SKM-1 (cell line): ENCODE data around the gene CMTM7.
"Not testable (repeated sequence)": the region's sequence is repeated elsewhere in the genome, so short reads cannot be mapped to it uniquely, and the experiment has no call there.

Experiments used
- DNase-seq: peaks from one replicate; lab custom pipeline; 2025; ENCODE audit not compliant: unreplicated experiment; lab: John Stamatoyannopoulos, UW

The CMTM7 gene

GRCh38 chr3:32435911-32436815 lies 44.5 kb downstream of the CMTM7 start:
- DNase-seq, result no peak

GRCh38 chr3:32436816-32437189 lies 45.1 kb downstream of the CMTM7 start:
- no peak for DNase-seq

- no peak for DNase-seq
Measured at GRCh38 chr3:32437896-32438295, 46.2 kb downstream of the CMTM7 start.

GRCh38 chr3:32438596-32439344 lies 47.1 kb downstream of the CMTM7 start:
- DNase-seq, result no peak

- DNase-seq, result not testable (repeated sequence)
Measured at GRCh38 chr3:32439421-32439820, 47.8 kb downstream of the CMTM7 start.

- no peak for DNase-seq
Measured at GRCh38 chr3:32440611-32441350, 49.1 kb downstream of the CMTM7 start.

GRCh38 chr3:32442766-32443165 lies 51.1 kb downstream of the CMTM7 start:
- DNase-seq, result no peak

- DNase-seq, result no peak
Measured at GRCh38 chr3:32443478-32443877, 51.8 kb downstream of the CMTM7 start.

GRCh38 chr3:32447865-32448400 lies 56.3 kb downstream of the CMTM7 start:
- DNase-seq, result no peak

- no peak for DNase-seq
Measured at GRCh38 chr3:32448686-32449474, 57.2 kb downstream of the CMTM7 start.

- no peak for DNase-seq
Measured at GRCh38 chr3:32449691-32450090, 58.0 kb downstream of the CMTM7 start.

- DNase-seq, result no peak
Measured at GRCh38 chr3:32450426-32450825, 58.8 kb downstream of the CMTM7 start.

- no peak for DNase-seq
Measured at GRCh38 chr3:32450992-32451659, 59.5 kb downstream of the CMTM7 start.

- no peak for DNase-seq
Measured at GRCh38 chr3:32452009-32452408, 60.4 kb downstream of the CMTM7 start.

GRCh38 chr3:32453346-32453745 lies 61.7 kb downstream of the CMTM7 start:
- no peak for DNase-seq

- DNase-seq, result no peak
Measured at GRCh38 chr3:32454111-32454510, 62.5 kb downstream of the CMTM7 start.

- no peak for DNase-seq
Measured at GRCh38 chr3:32454731-32455608, 63.3 kb downstream of the CMTM7 start.

- no peak for DNase-seq
Measured at GRCh38 chr3:32455609-32456428, 64.2 kb downstream of the CMTM7 start.
